Gastroesophageal sphincter (tissue), 4 donors: ENCODE results near the gene ZNF219. TPM values are rescaled to one million over a fixed set of nuclear protein-coding genes. Genes with fewer than 3 reads are reported as not detected.
A peak's percentile ranks its signal among the peaks of the same experiment; 100 is the strongest.

ENCODE experiments used
- ATAC-seq: fragments of 150-250 bp; one replicate; pipeline ENCODE4 v1.9.1; 2016; ENCODE audit warnings: mild to moderate bottlenecking, moderate library complexity
- H3K27ac ChIP-seq, 4 donors: fragments of 200-600 bp; sonication (generic) in 3 of 4; 1 replicate in 3 of 4; 2 replicates in 1 of 4; pipeline ENCODE4 v1.5.1; 2016 to 2019
- H3K27me3 ChIP-seq: fragments of 200-600 bp; sonication (generic); one replicate; pipeline ENCODE4 v1.5.1; 2019
- H3K36me3 ChIP-seq, 2 donors: fragments of 200-600 bp; sonication (generic); one replicate each; pipeline ENCODE4 v1.5.1; 2019; ENCODE audit warnings: control low read depth in 1 of 2
- H3K4me1 ChIP-seq, 3 donors: fragments of 200-600 bp; sonication (generic); 1 replicate in 2 of 3; 2 replicates in 1 of 3; pipeline ENCODE4 v1.5.1; 2016 to 2019; ENCODE audit warnings: control low read depth in 2 of 3
- H3K4me3 ChIP-seq, 2 donors: fragments of 200-600 bp; sonication (generic); one replicate each; pipeline ENCODE4 v1.5.1; 2019; ENCODE audit warnings: mild to moderate bottlenecking in 1 of 2, moderate library complexity in 1 of 2
- H3K9me3 ChIP-seq, 3 donors: fragments of 200-600 bp; sonication (generic); one replicate each; pipeline ENCODE4 v1.5.1; 2017 to 2019; ENCODE audit warnings: control low read depth in 2 of 3
- CTCF ChIP-seq, 4 experiments: fragments of 200-600 bp in 2 of 4; fragments of 450-650 bp in 2 of 4; sonication (generic) in 1 of 4; IDR thresholded peaks; one replicate each; pipeline ENCODE4 v1.5.1; 2017 to 2019; ENCODE audit warnings: antibody characterized with exemption in 4 of 4, mild to moderate bottlenecking in 2 of 4, moderate library complexity in 2 of 4
- EP300 ChIP-seq: sonication (generic); formaldehyde crosslinking; IDR thresholded peaks from one replicate; pipeline ENCODE4 v1.6.1; 2017; ENCODE audit warnings: antibody characterized with exemption, mild to moderate bottlenecking
- POLR2A ChIP-seq, 2 donors: fragments of 450-650 bp; IDR thresholded peaks; one replicate each; pipeline ENCODE4 v1.6.1; 2017; ENCODE audit warnings: antibody characterized with exemption in 2 of 2, mild to moderate bottlenecking in 2 of 2, moderate library complexity in 1 of 2
- POLR2AphosphoS5 ChIP-seq: sonication (generic); formaldehyde crosslinking; IDR thresholded peaks from one replicate; pipeline ENCODE4 v1.6.1; 2017; ENCODE audit warnings: antibody characterized with exemption
- WGBS, 2 donors: methylation state at CpG; one replicate each; pipeline ENCODE4 v1.1.5; 2018; ENCODE audit warnings: low coverage in 1 of 2; 5-methylcytosine and 5-hydroxymethylcytosine counted together
- total RNA-seq, 4 donors: library from RNA; depleted of rRNA; stranded (reverse); fragments of >200 nt; gene quantifications; one replicate each; pipeline ENCODE4 v1.1.0, GENCODE V29; 2016

ZNF219 gene
- total RNA-seq, 4 donors from 2014 or later: 42.5 to 112 (median 77.4) TPM

DNA sequence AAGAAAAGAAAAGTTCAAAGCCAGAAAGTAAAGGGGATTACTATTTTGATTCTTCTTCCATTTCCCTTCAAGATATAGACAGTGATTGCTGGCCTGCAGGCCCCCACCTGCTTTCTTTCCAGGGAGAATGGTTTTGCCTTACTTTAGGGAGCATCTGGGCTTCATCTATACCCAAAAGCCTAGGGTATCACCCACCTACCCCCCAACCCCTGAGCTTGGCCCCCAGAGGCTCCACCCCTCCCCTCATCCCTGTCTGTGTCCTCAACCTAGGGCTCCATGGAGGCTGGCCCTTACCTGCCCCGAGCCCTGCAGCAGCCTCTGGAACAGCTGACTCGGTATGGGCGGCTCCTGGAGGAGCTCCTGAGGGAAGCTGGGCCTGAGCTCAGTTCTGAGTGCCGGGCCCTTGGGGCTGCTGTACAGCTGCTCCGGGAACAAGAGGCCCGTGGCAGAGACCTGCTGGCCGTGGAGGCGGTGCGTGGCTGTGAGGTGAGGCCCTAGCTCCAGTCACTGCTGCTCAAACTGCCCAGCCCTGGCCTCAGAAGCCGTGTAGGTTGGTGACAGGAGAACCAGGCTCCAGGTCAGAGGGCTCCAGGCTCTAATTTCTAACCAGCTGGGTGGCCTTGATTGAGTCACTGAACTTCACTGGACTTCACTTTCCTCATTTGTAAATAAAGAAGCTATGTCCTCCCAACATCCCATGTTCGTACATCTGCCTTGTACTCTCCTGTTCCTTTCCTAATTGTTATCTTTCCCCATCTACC lies 14.7 kb downstream of the ZNF219 start:
- H3K36me3 ChIP-seq: peaks cover 0 to 97% of the 10 kb centered on the region in 2 donors
- no peak for ATAC-seq
- H3K27ac ChIP-seq: peak overlapping the region in 1 of 4 donors; percentile 19
- no peaks in the 10 kb centered on the region for H3K27me3 ChIP-seq
- no peak for TF ChIP-seq POLR2A (IDR thresholded peaks at IDR 0.05)
- no peak for TF ChIP-seq POLR2AphosphoS5
- no peak for TF ChIP-seq EP300
- TF ChIP-seq CTCF (IDR thresholded peaks at IDR 0.05): no peak
- peaks cover 0 to 28% (median 4%) of the 10 kb centered on the region in 3 donors for H3K4me1 ChIP-seq
- no peaks in the 10 kb centered on the region for H3K9me3 ChIP-seq
- 64 to 89% methylated on average over 1 of the region's 11 CpGs for WGBS, 2 donors
- H3K4me3 ChIP-seq: no peak overlapping the region

DNA sequence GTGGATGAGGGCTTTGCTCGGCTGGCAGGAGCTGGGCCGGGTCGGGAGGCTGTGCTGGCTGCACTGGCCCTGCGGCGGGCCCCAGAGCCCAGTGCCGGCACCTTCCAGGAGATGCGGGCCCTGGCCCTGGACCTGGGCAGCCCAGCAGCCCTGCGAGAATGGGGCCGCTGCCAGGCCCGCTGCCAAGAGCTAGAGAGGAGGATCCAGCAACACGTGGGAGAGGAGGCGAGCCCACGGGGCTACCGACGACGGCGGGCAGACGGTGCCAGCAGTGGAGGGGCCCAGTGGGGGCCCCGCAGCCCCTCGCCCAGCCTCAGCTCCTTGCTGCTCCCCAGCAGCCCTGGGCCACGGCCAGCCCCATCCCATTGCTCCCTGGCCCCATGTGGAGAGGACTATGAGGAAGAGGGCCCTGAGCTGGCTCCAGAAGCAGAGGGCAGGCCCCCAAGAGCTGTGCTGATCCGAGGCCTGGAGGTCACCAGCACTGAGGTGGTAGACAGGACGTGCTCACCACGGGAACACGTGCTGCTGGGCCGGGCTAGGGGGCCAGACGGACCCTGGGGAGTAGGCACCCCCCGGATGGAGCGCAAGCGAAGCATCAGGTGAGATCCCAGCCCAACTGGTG lies 16.8 kb downstream of the ZNF219 start:
- Histone ChIP-seq H3K4me1 (peaks cover 0 to 16% (median 0%) of the 10 kb centered on the region in 3 donors), H3K4me3 (no peak overlapping the region), H3K27me3 (no peaks in the 10 kb centered on the region), H3K9me3 (no peaks in the 10 kb centered on the region), H3K27ac (no peak overlapping the region), H3K36me3 (peaks cover 0 to 99% of the 10 kb centered on the region in 2 donors)
- WGBS, 2 donors: 90% methylated on average over 8 of the region's 30 CpGs; no CpG with 5 or more reads in 1 of the 2 donors
- no peak for ATAC-seq
- TF ChIP-seq EP300 (no peak), CTCF (IDR thresholded peaks at IDR 0.05) (no peak), POLR2A (IDR thresholded peaks at IDR 0.05) (no peak), POLR2AphosphoS5 (no peak)

DNA sequence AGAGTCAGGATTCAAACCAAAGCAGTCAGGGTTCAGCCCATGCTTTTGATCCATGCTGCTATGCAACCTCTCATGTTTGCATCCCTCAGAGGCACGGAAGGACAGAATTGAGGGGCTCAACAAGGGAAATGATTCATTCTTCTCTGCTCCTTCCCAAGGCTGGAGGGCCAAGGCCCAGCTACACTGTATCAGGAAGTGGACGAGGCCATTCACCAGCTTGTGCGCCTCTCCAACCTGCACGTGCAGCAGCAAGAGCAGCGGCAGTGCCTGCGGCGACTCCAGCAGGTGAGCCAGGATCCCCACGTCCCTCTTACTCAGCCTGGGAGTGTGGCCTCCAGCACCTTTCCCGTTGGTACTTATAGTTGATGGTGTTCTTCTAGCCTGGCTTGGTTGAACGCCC lies 19.7 kb downstream of the ZNF219 start:
- WGBS, 2 donors: 62% methylated on average over 3 of the region's 10 CpGs; no CpG with 5 or more reads in 1 of the 2 donors
- Histone ChIP-seq H3K27me3 (no peaks in the 10 kb centered on the region), H3K4me1 (no peaks in the 10 kb centered on the region), H3K4me3 (no peak overlapping the region), H3K36me3 (peaks cover 0 to 100% of the 10 kb centered on the region in 2 donors), H3K27ac (no peak overlapping the region), H3K9me3 (no peaks in the 10 kb centered on the region)
- ATAC-seq: no peak
- TF ChIP-seq POLR2AphosphoS5: no peak
- no peak for TF ChIP-seq CTCF (IDR thresholded peaks at IDR 0.05)
- TF ChIP-seq POLR2A (IDR thresholded peaks at IDR 0.05): no peak

DNA sequence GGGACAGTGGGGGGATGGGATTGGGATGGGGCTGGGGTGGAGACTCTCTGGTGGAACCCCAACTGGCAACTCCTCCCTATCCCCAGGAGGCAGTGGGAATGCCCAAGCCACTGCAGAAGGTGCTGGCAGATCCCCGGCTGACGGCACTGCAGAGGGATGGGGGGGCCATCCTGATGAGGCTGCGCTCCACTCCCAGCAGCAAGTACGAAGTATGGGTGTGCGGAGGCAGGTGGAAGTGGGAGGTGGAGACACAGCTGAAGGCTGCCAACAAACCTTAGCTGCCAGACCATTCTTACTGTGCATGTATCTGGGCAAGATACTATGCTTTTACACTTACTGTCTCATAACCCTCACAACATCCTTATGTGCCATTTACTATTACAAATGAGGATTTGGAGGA lies 20.2 kb downstream of the ZNF219 start:
- H3K4me3 ChIP-seq: no peak overlapping the region
- no peak for ATAC-seq
- no peak overlapping the region for H3K27ac ChIP-seq
- H3K4me1 ChIP-seq: peaks cover 0 to under 1% (median 0%) of the 10 kb centered on the region in 3 donors
- peaks cover 0 to 100% of the 10 kb centered on the region in 2 donors for H3K36me3 ChIP-seq
- no peaks in the 10 kb centered on the region for H3K27me3 ChIP-seq
- 72% methylated on average over 3 of the region's 5 CpGs; no CpG with 5 or more reads in 1 of the 2 donors for WGBS, 2 donors
- no peak for TF ChIP-seq EP300
- TF ChIP-seq POLR2A (IDR thresholded peaks at IDR 0.05): no peak
- TF ChIP-seq CTCF (IDR thresholded peaks at IDR 0.05): no peak
- TF ChIP-seq POLR2AphosphoS5: no peak
- no peaks in the 10 kb centered on the region for H3K9me3 ChIP-seq
